Caco-2 (cell line): Measurements from ENCODE around the gene SIGLEC9. TPM values are rescaled to one million over a fixed set of nuclear protein-coding genes. Genes with fewer than 3 reads are reported as not detected.

Experiments
- BruUV-seq: library from RNA; stranded (reverse); fragments of 400-500 nt; replicated peaks from 2 replicates; lab custom pipeline; 2021; lab: Mats Ljungman, UMichigan
- CTCF ChIA-PET: fragments of 300-600 bp; sonication (Branson Sonifier 250); formaldehyde crosslinking; loops from one replicate; lab custom pipeline; 2022; ENCODE audit warnings: antibody characterized with exemption; lab: Charles Lee
- POLR2A ChIA-PET: fragments of 300-600 bp; sonication (Branson Sonifier 250); formaldehyde crosslinking; loops from one replicate; lab custom pipeline; 2022; ENCODE audit warnings: antibody characterized with exemption; lab: Charles Lee
- DNase-seq, 2 experiments: peaks; one replicate each; pipeline versions ENCODE4 v3.0.0 to v3.0.0-alpha.2; 2020 to 2022
- H3K27me3 ChIP-seq: replicated peaks from 2 replicates; pipeline ENCODE4 v1.6.0; 2011; ENCODE audit warnings: low read length; ENCODE audit not compliant: control insufficient read depth, insufficient read depth
- H3K36me3 ChIP-seq: 2 replicates; pipeline ENCODE4 v1.5.1; 2011; ENCODE audit warnings: low read length; ENCODE audit not compliant: control insufficient read depth, insufficient read depth
- H3K4me1 ChIP-seq: fragments of 250-450 bp; sonication (Bioruptor Pico); 2 replicates; pipeline ENCODE4 v1.5.1; 2020; ENCODE audit warnings: mild to moderate bottlenecking
- H3K4me3 ChIP-seq: 2 replicates; pipeline ENCODE4 v1.5.1; 2011; ENCODE audit warnings: low read depth, mild to moderate bottlenecking, control low read depth, low read length
- H3K9me3 ChIP-seq: fragments of 250-450 bp; sonication (Bioruptor Pico); 2 replicates; pipeline ENCODE4 v1.5.1; 2020; ENCODE audit warnings: mild to moderate bottlenecking, moderate library complexity
- H3K27ac Mint-ChIP-seq: one replicate; pipeline ENCODE4 v1.8.0; 2022; ENCODE audit warnings: mixed read lengths; ENCODE audit not compliant: unreplicated experiment
- H3K27me3 Mint-ChIP-seq: one replicate; pipeline ENCODE4 v1.8.0; 2022; ENCODE audit warnings: mixed read lengths; ENCODE audit not compliant: insufficient read depth, unreplicated experiment
- H3K36me3 Mint-ChIP-seq: one replicate; pipeline ENCODE4 v1.8.0; 2022; ENCODE audit warnings: mild to moderate bottlenecking, mixed read lengths; ENCODE audit not compliant: insufficient read depth, unreplicated experiment
- H3K4me1 Mint-ChIP-seq: one replicate; pipeline ENCODE4 v1.8.0; 2022; ENCODE audit warnings: low read depth, mixed read lengths; ENCODE audit not compliant: unreplicated experiment
- H3K4me3 Mint-ChIP-seq: one replicate; pipeline ENCODE4 v1.8.0; 2022; ENCODE audit warnings: mild to moderate bottlenecking, moderate library complexity, mixed read lengths; ENCODE audit not compliant: unreplicated experiment
- H3K9me3 Mint-ChIP-seq: one replicate; pipeline ENCODE4 v1.8.0; 2022; ENCODE audit warnings: mixed read lengths; ENCODE audit not compliant: unreplicated experiment
- intact Hi-C: fragments of 100-400 bp; cut with micrococcal nuclease; formaldehyde crosslinking; loops from one replicate; pipeline ENCODE4 v1.10.0; 2022; ENCODE audit not compliant: unreplicated experiment
- total RNA-seq: library from RNA; stranded (reverse); gene quantifications from 2 replicates; pipeline ENCODE4 v1.2.3, GENCODE V29; 2022
- TF ChIP-seq, protein P1 (sequence below), 2 experiments: fragments of 200-600 bp in 1 of 2; IDR thresholded peaks; 1 replicate in 1 of 2; 2 replicates in 1 of 2; pipeline versions ENCODE4 v1.5.1 to v1.8.0; 2011 to 2022; ENCODE audit warnings: antibody characterized with exemption in 1 of 2, control low read depth in 1 of 2, inconsistent platforms in 1 of 2, low read depth in 1 of 2, low read length in 1 of 2, mild to moderate bottlenecking in 1 of 2, moderate library complexity in 1 of 2; ENCODE audit not compliant: insufficient read depth in 1 of 2, severe bottlenecking in 1 of 2, unreplicated experiment in 1 of 2

The SIGLEC9 gene
- total RNA-seq, 1 experiment from 2014 or later, result not detected

- TF ChIP-seq, protein P1, sequence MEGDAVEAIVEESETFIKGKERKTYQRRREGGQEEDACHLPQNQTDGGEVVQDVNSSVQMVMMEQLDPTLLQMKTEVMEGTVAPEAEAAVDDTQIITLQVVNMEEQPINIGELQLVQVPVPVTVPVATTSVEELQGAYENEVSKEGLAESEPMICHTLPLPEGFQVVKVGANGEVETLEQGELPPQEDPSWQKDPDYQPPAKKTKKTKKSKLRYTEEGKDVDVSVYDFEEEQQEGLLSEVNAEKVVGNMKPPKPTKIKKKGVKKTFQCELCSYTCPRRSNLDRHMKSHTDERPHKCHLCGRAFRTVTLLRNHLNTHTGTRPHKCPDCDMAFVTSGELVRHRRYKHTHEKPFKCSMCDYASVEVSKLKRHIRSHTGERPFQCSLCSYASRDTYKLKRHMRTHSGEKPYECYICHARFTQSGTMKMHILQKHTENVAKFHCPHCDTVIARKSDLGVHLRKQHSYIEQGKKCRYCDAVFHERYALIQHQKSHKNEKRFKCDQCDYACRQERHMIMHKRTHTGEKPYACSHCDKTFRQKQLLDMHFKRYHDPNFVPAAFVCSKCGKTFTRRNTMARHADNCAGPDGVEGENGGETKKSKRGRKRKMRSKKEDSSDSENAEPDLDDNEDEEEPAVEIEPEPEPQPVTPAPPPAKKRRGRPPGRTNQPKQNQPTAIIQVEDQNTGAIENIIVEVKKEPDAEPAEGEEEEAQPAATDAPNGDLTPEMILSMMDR (IDR thresholded peaks at IDR 0.05; ENCODE audit: insufficient read depth in 1 of 2, low read depth in 1 of 2, low read length in 1 of 2, severe bottlenecking in 1 of 2, unreplicated experiment in 1 of 2), result no peak
- no TSS peak for BruUV-seq
- POLR2A ChIA-PET, result no interaction called here
- Mint-ChIP-seq H3K4me1 (no peaks in the 10 kb centered on the region), H3K27me3 (peaks cover 6% of the 10 kb centered on the region), H3K36me3 (no peaks in the 10 kb centered on the region), H3K4me3 (no peak overlapping the region), H3K27ac (no peak overlapping the region), H3K9me3 (no peaks in the 10 kb centered on the region)
- Histone ChIP-seq H3K4me3 (no peak overlapping the region), H3K36me3 (no peaks in the 10 kb centered on the region), H3K4me1 (no peaks in the 10 kb centered on the region), H3K27me3 (no peaks in the 10 kb centered on the region), H3K9me3 (no peaks in the 10 kb centered on the region)
- intact Hi-C loops, result no loop called here
- DNase-seq, result no peak
- CTCF ChIA-PET, result no interaction called here
Observed at GRCh38 chr19:51116736-51117286, 7.9 kb upstream of the SIGLEC9 start.

DNA sequence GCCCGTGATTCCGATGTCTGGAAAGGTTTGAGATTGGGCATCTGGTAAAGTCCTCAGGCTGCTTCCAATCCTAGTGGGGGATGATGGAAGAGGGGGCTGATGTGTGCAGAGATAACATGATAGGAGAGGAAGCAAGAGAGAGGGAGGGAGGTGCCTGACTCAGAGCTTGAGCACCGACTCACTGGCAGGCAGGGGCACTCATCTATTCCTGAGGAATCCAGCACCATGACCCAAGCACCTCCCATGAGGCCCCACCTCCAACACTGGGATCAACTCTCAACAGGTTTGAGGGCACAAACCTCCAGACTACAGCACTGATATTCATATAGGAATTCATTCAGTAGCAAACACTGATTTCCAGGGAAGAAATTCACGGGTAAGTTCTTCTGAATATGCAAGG is 5.6 kb upstream of the SIGLEC9 start:
- TF ChIP-seq, protein P1 (IDR thresholded peaks at IDR 0.05; ENCODE audit: insufficient read depth in 1 of 2, low read depth in 1 of 2, low read length in 1 of 2, severe bottlenecking in 1 of 2, unreplicated experiment in 1 of 2), result no peak
- Mint-ChIP-seq H3K9me3 (no peaks in the 10 kb centered on the region), H3K4me3 (no peak overlapping the region), H3K4me1 (no peaks in the 10 kb centered on the region), H3K27ac (no peak overlapping the region), H3K36me3 (no peaks in the 10 kb centered on the region), H3K27me3 (peaks cover 10% of the 10 kb centered on the region)
- Histone ChIP-seq H3K27me3 (no peaks in the 10 kb centered on the region), H3K36me3 (no peaks in the 10 kb centered on the region), H3K9me3 (no peaks in the 10 kb centered on the region), H3K4me3 (no peak overlapping the region), H3K4me1 (no peaks in the 10 kb centered on the region)
- POLR2A ChIA-PET, result no interaction called here
- CTCF ChIA-PET, result no interaction called here
- intact Hi-C loops, result no loop called here
- BruUV-seq, result no TSS peak
- no peak for DNase-seq

DNA sequence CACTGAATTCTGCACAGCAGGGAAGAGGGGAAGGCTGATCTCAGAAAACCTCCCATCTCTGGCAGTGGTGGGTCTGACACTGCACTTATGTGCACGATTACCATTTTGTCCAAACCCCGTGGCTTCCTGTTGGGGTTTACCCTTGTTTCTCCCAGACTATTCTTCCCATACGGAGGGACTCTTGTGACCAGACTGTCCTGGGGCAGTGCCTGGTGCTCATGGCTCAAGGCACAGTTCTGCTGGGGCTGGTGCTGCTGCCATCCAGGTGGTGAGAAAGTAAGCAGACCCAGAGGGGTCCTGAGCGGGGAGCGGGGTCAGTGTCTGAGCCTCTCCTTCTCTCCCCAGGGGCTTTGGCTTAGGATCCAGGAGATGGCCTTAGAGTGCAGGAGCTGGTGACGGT is 5.1 kb upstream of the SIGLEC9 start:
- TF ChIP-seq, protein P1 (IDR thresholded peaks at IDR 0.05; ENCODE audit: insufficient read depth in 1 of 2, low read depth in 1 of 2, low read length in 1 of 2, severe bottlenecking in 1 of 2, unreplicated experiment in 1 of 2), result no peak
- H3K4me3 ChIP-seq, result no peak overlapping the region
- Mint-ChIP-seq H3K4me1 (no peaks in the 10 kb centered on the region), H3K36me3 (no peaks in the 10 kb centered on the region), H3K4me3 (no peak overlapping the region), H3K27me3 (peaks cover 11% of the 10 kb centered on the region), H3K27ac (no peak overlapping the region), H3K9me3 (no peaks in the 10 kb centered on the region)
- ChIA-PET CTCF (no interaction called here), POLR2A (no interaction called here)
- no TSS peak for BruUV-seq
- H3K4me1 ChIP-seq, result no peaks in the 10 kb centered on the region
- H3K27me3 ChIP-seq, result no peaks in the 10 kb centered on the region
- no peaks in the 10 kb centered on the region for H3K36me3 ChIP-seq
- no peak for DNase-seq
- no peaks in the 10 kb centered on the region for H3K9me3 ChIP-seq
- intact Hi-C loops, result no loop called here
